Prostate gland (tissue), 2 donors: ENCODE measurements around the gene CDC42BPA.

Experiments used
- POLR2A ChIP-seq: fragments of 450-650 bp; IDR thresholded peaks from one replicate; pipeline ENCODE4 v1.6.1; 2016; ENCODE audit warnings: antibody characterized with exemption, mild to moderate bottlenecking
- POLR2AphosphoS5 ChIP-seq: sonication (generic); formaldehyde crosslinking; IDR thresholded peaks from one replicate; pipeline ENCODE4 v1.6.1; 2017; ENCODE audit warnings: antibody characterized with exemption
- TF ChIP-seq, protein P1 (sequence below), 4 experiments: fragments of 200-600 bp in 2 of 4; fragments of 450-650 bp in 2 of 4; sonication (generic) in 2 of 4; IDR thresholded peaks; 1 replicate in 3 of 4; 2 replicates in 1 of 4; pipeline ENCODE4 v1.5.1; 2016 to 2019; ENCODE audit warnings: antibody characterized with exemption in 4 of 4, mild to moderate bottlenecking in 2 of 4, moderate library complexity in 2 of 4

DNA sequence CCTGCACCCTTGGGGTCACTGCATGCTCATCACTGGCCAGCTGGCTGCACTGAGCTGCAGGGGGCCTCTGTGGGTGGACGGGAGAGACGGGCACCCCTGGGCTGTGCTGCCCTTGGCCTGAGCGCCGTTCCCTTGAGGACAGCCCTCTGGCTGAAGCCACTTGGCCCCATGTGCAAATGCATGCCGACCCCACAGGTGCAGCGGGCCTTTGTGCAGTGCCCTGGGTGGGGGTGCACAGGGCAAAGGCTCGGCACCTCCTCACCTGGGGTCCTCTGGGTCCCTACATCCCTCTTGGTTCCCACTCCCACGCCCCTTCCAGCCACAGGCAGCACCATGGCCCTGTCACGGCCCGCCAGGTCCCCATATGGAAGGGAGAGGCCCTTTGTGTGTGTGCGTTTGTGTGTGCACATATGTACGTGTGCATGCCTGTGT is 336.9 kb downstream of the CDC42BPA start:
- TF ChIP-seq, protein P1, sequence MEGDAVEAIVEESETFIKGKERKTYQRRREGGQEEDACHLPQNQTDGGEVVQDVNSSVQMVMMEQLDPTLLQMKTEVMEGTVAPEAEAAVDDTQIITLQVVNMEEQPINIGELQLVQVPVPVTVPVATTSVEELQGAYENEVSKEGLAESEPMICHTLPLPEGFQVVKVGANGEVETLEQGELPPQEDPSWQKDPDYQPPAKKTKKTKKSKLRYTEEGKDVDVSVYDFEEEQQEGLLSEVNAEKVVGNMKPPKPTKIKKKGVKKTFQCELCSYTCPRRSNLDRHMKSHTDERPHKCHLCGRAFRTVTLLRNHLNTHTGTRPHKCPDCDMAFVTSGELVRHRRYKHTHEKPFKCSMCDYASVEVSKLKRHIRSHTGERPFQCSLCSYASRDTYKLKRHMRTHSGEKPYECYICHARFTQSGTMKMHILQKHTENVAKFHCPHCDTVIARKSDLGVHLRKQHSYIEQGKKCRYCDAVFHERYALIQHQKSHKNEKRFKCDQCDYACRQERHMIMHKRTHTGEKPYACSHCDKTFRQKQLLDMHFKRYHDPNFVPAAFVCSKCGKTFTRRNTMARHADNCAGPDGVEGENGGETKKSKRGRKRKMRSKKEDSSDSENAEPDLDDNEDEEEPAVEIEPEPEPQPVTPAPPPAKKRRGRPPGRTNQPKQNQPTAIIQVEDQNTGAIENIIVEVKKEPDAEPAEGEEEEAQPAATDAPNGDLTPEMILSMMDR (IDR thresholded peaks at IDR 0.05) = no peak
- TF ChIP-seq POLR2A (no peak), POLR2AphosphoS5 (no peak)
